HepG2 (cell line): ENCODE measurements around the gene GNRH2. TPM values are rescaled to one million over a fixed set of nuclear protein-coding genes. Genes with fewer than 3 reads are reported as not detected.

Experiments used
- ATF3 ChIP-seq: sonication (generic); formaldehyde crosslinking; IDR thresholded peaks from 2 replicates; pipeline ENCODE4 v1.4.0; 2020; ENCODE audit warnings: missing genetic modification reagents
- FOXK2 ChIP-seq: fragments of 450-650 bp; IDR thresholded peaks from 2 replicates; pipeline ENCODE4 v1.6.1; 2016
- HOXA9 ChIP-seq: sonication (generic); formaldehyde crosslinking; IDR thresholded peaks from 2 replicates; pipeline ENCODE4 v1.8.1; 2022; ENCODE audit warnings: missing genetic modification reagents, mild to moderate bottlenecking, moderate library complexity, borderline replicate concordance
- KDM5B ChIP-seq: sonication (generic); formaldehyde crosslinking; IDR thresholded peaks from 2 replicates; pipeline ENCODE4 v1.4.0; 2020; ENCODE audit warnings: missing genetic modification reagents, mild to moderate bottlenecking, borderline replicate concordance
- MYC ChIP-seq: sonication (generic); formaldehyde crosslinking; IDR thresholded peaks from 2 replicates; pipeline ENCODE4 v1.9.0; 2021; ENCODE audit warnings: missing genetic modification reagents, borderline replicate concordance
- NAIF1 ChIP-seq: sonication (generic); formaldehyde crosslinking; IDR thresholded peaks from 2 replicates; pipeline ENCODE4 v1.5.0; 2020; ENCODE audit warnings: mild to moderate bottlenecking, missing genetic modification reagents, borderline replicate concordance
- RNF2 ChIP-seq: fragments of 450-650 bp; conservative IDR thresholded peaks from 2 replicates; pipeline ENCODE4 v1.6.1; 2016; ENCODE audit warnings: low read depth
- ZNF251 ChIP-seq: sonication (generic); formaldehyde crosslinking; IDR thresholded peaks from 2 replicates; pipeline ENCODE4 v1.9.0; 2021; ENCODE audit warnings: mild to moderate bottlenecking, missing genetic modification reagents
- polyA plus RNA-seq, 8 experiments: library from polyadenylated mRNA; depleted of rRNA in 3 of 8; stranded (reverse) in 7 of 8; unstranded in 1 of 8; fragments of >200 nt; fragmentation: Illumina TruSeq in 4 of 8; extraction: Trizol in 4 of 8; gene quantifications; 2 replicates each; pipeline versions ENCODE4 v1.2.1 to v1.2.3, GENCODE V29; 2011 to 2016; ENCODE audit warnings: low read depth in 4 of 8, missing spikeins in 1 of 8, mixed read lengths in 1 of 8; ENCODE audit not compliant: insufficient read depth in 1 of 8
- total RNA-seq, 5 experiments: library from RNA; depleted of rRNA; stranded (reverse); fragments of >200 nt; fragmentation: Illumina TruSeq; extraction: Trizol; gene quantifications; 2 replicates each; pipeline ENCODE4 v1.2.3, GENCODE V29; 2016; ENCODE audit warnings: low read depth in 1 of 5
- TF ChIP-seq, protein P1 (sequence below): sonication (generic); formaldehyde crosslinking; IDR thresholded peaks from 2 replicates; pipeline ENCODE4 v1.4.0; 2020; ENCODE audit warnings: missing genetic modification reagents
- TF ChIP-seq, protein P2 (sequence below): sonication (generic); formaldehyde crosslinking; IDR thresholded peaks from 2 replicates; pipeline ENCODE4 v1.4.0; 2020; ENCODE audit warnings: mild to moderate bottlenecking, missing genetic modification reagents, borderline replicate concordance

GNRH2 gene
- total and polyA plus RNA-seq, 2 of the 13 experiments (the other 11 are each of a cell fraction or from before 2014, with no cell fraction given) = 0.28 TPM; not detected in 1

DNA sequence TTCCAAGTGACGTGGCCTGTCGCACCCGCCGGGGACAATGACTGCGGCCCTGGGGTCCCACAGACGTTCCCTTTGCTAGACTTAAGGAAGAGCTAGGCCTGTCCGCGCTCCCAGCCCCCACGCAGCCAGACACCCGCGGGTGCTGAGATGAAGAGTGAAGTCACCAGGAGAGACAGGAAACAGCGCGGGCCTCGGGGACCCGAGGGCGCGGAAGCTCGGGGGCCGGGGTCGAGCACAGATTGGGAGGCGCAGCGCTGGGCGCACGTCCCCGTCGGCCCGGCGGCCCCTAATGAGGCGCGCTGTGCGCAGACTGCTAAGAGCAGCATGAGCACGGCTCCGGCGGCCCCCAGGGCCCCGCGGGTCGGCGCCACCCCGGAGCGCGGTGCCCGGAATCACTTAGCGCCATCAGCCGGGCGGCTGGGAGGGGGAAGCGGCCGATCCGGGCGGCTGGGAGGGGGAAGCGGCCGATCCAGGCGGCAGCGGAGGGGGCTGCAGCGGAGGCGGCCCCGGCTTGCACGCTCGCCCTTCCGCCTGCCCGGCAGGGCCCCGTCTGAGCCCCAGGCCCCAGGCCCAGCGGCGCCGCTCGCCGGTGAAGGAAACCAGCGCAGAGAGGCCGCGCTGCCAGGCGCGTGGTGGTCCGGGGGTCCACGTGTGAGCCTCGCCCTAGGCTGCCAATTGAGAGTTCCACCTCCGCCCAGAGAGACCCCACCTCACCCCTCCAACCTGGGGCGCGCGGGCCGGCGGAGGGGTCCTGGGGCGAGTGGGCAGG, 49.4 kb downstream of the GNRH2 start (continued):
- TF ChIP-seq, protein P1, sequence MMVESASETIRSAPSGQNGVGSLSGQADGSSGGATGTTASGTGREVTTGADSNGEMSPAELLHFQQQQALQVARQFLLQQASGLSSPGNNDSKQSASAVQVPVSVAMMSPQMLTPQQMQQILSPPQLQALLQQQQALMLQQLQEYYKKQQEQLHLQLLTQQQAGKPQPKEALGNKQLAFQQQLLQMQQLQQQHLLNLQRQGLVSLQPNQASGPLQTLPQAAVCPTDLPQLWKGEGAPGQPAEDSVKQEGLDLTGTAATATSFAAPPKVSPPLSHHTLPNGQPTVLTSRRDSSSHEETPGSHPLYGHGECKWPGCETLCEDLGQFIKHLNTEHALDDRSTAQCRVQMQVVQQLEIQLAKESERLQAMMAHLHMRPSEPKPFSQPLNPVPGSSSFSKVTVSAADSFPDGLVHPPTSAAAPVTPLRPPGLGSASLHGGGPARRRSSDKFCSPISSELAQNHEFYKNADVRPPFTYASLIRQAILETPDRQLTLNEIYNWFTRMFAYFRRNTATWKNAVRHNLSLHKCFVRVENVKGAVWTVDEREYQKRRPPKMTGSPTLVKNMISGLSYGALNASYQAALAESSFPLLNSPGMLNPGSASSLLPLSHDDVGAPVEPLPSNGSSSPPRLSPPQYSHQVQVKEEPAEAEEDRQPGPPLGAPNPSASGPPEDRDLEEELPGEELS = no peak
- TF ChIP-seq ATF3 (no peak), NAIF1 (CRISPR knock-in tag) (no peak), KDM5B (no peak), ZNF251 (CRISPR knock-in tag) (no peak), RNF2 (no peak), MYC (CRISPR knock-in tag) (no peak), HOXA9 (no peak), FOXK2 (no peak)
- TF ChIP-seq, protein P2, sequence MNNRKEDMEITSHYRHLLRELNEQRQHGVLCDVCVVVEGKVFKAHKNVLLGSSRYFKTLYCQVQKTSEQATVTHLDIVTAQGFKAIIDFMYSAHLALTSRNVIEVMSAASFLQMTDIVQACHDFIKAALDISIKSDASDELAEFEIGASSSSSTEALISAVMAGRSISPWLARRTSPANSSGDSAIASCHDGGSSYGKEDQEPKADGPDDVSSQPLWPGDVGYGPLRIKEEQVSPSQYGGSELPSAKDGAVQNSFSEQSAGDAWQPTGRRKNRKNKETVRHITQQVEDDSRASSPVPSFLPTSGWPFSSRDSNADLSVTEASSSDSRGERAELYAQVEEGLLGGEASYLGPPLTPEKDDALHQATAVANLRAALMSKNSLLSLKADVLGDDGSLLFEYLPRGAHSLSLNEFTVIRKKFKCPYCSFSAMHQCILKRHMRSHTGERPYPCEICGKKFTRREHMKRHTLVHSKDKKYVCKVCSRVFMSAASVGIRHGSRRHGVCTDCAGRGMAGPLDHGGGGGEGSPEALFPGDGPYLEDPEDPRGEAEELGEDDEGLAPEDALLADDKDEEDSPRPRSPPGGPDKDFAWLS (CRISPR knock-in tag) = no peak
